ENCODE results near the gene ARID3A. TPM values are rescaled to one million over a fixed set of nuclear protein-coding genes. Genes with fewer than 3 reads are reported as not detected.

The ARID3A gene
- total and polyA plus RNA-seq, 2 of the 8 experiments (the other 6 are each of a cell fraction or from before 2014, with no cell fraction given) = 40.5 to 77.4 TPM

- no peak for TF ChIP-seq SIX5 (IDR thresholded peaks at IDR 0.05; ENCODE audit: low read depth, low read length)
- no peak for TF ChIP-seq ATF2 (IDR thresholded peaks at IDR 0.05; ENCODE audit: low read length)
- no peak for TF ChIP-seq HDAC2 (IDR thresholded peaks at IDR 0.05; ENCODE audit: borderline replicate concordance in 1 of 2, low read depth in 2 of 2, low read length in 2 of 2)
- TF ChIP-seq RBBP5 (IDR thresholded peaks at IDR 0.05; ENCODE audit: borderline replicate concordance, low read depth, low read length) = no peak
- TF ChIP-seq SRF (IDR thresholded peaks at IDR 0.05; ENCODE audit: low read depth, low read length) = no peak
- TF ChIP-seq EZH2 (IDR thresholded peaks at IDR 0.05; ENCODE audit: low read depth, low read length, severe bottlenecking) = no peak
- TF ChIP-seq MAFK (IDR thresholded peaks at IDR 0.05; ENCODE audit: low read depth, low read length) = no peak
- TF ChIP-seq SP4 (IDR thresholded peaks at IDR 0.05; ENCODE audit: low read length) = no peak
Measured at GRCh38 chr19:947090-947706, 21.4 kb downstream of the ARID3A start (continued).
